HG02938 (cell line): Measurements from ENCODE around the gene BCL11A.

ENCODE experiments used
- ATAC-seq: cut with Tn5 transposase; IDR thresholded peaks from one replicate; pipeline ENCODE4 v1.9.1; 2021; ENCODE audit warnings: mild to moderate bottlenecking, moderate library complexity; ENCODE audit not compliant: unreplicated experiment

Gene BCL11A

GRCh38 chr2:60412620-60413019 lies 140.8 kb downstream of the BCL11A start:
- ATAC-seq: no peak

DNA sequence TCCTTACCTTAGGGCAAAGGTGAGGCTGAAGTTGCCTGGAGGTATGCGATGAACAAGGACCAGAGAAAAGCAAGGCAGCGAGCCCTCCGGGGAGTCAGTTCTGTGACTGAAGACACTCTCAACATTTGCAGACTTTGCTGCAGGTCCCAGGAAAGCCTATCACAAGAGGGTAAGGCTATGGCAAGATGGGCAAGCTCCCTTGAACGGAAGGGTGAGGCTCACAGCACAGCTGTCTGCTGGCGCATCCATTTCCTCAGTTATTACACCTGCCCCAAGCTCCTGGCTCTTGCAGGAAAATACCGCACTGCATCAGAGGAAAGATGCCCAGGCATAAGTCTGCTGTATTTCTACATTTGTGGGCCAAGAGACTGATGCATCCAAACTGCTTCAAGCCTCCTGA lies 141.4 kb downstream of the BCL11A start:
- no peak for ATAC-seq

DNA sequence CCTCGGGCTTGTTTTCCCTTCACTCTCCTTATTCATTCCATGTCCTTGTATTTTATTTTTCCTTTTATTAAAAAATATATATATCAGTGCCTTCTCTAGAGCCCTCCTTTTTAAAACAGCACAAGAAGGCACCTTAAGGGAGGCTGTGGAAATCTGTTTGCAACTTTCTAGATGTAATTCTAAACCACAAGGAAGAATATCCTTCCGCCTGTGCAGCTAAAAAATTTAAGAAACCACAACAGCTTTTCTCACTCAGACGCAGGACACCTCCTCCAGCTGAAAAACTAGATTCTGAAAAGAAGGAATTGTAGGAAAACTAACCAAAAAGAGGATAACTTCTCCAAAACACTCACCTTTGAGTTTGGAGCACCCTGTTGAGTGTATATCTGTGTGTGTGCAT lies 142.2 kb downstream of the BCL11A start:
- ATAC-seq: no peak

DNA sequence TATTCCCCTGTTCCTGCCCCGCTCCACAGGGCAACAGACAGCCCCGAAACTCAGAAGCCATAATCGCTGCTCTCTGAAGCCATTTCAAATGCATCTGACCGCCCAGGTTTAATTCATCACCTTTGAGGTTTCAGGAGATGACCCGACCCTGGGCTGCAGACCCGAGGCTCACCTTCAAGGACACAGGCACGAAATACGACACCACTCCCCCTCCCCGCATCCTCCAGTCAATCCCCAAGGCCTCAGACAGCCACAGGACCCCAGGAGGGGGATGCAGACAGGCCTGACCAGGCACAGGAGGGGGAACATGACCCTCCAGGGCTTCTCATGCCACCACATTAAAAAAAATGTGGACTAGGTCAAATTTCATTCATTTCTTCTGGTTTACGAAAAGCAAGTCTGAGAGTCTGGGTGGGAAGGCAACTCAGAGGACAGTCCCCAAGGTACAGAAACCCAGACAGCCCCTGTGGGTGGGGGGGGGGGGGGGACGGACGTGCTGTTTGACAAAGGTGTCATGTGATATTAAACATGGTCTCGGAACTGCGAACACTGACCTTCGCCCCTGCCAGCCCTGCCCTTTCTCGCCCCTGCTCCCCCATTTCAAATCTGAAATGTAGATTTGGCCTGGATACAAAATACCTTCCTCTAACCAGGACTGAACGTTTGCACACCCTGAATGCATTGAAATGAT lies 142.9 kb downstream of the BCL11A start:
- ATAC-seq: no peak

DNA sequence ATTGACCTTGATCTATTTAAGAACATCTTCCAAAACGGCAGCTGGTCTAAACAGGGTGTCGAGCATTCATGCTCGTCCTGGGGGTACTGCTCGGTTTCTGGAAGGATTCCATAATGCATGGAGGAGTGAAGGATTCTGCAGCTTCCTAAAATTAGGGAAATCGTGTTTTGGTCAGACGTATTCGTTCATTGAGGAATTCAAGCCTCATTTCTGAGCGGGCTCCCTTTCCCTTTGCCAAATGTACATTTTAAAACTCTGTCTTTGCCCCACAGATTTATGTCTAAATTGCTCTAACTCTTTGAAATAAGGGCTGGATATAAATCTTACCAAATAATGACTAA lies 144.0 kb downstream of the BCL11A start:
- no peak for ATAC-seq

DNA sequence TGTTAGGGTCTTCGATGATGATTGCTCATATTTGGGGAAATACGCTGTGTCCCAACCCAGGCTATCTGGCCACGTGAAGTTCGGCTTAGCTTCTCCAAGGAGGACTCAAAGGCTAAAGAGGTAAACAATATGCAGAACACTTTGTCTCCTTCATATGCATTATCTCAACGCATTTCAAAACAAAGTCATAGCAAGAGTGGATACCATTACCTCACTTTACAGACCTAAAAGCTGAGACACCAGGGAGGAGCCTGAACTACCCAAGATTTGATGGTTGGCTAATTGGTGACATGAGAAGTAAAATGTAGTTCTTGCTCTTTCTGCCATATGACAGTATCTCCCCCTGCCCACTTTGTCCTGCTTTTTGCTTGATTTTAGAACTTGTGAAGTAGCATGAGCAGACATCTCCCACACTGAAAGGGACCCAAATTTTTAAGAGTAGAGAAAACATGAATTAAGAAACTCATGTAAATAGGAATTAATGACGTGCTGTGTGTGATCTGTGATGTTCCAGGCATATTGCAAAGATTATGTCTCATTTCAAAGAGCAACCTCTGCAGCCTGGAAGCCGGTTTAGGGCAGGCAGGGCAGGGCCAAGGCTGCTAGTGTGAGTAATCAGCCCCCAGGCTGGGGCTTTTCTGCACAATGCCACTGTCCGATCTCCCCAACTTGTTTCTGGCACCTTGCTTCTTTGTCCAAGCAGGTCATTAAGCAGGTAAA lies 144.5 kb downstream of the BCL11A start:
- no peak for ATAC-seq

DNA sequence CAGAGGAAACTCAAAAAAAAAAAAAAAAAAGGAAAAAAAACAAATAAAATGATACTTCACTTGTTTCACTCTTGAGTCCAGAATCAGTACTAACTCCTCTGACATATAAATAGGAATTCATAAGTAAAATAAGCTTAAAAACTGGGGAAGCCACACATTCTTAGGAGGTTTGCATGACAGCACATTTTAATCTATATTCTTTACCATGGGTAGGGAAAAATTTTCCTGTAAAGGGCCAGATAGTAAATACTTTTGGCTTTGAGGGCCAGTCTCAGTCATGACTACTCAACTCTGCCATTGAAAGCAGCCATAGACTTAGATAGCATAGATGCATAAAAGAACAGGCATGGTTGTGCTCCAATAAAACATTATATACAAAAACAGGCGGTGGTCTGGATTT lies 145.2 kb downstream of the BCL11A start:
- no peak for ATAC-seq

GRCh38 chr2:60407398-60407797 lies 146.1 kb downstream of the BCL11A start:
- ATAC-seq: no peak

DNA sequence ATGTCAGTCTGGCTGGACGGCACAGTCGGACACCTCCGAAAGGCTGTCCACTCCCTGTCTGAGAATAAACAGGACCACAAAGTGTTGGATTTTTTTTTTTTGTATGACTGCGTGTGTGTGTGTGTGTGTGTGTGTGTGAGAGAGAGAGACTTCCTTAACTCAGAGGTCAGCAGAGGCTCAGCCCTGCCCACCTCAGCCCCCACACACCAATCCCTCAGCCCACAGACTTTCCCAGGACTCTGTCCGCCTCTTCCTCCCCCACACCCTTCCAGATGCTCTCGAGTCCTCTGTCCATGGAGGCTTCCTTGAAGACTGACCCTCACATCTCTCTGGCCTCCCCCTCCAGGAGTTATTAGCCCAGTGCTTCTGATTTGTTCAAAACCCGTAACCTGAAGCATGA lies 147.3 kb downstream of the BCL11A start:
- ATAC-seq: no peak

DNA sequence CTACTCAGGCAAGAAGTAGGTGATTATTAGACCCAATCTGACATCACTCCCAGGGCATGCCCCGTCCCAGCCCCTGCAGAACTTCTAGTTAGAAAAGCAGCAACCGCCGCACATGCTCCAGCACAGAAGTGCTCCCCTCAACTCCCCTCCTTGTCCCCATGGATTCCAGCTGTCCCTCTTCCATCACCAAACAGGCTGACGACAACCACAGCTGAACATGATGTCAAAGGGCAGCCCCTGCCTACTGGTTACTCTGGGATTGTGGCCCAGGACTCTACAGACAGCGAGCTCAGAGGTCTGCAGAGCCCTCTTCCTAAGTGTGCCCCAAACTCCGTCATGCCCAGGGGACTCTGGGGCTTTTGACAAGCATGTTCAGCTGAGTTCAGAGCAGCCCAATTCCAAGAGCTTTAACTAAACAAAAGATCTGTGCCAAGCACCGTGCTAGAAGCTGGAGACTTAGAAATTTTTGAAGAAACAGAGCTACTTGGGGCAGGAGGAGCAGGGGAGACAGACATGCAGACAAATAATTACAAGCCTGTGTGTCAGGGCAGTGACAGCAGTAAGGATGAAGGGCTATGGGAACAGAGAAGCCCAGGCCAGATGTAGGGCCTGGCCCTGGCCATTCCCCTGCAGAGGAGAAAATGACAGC lies 148.1 kb downstream of the BCL11A start:
- ATAC-seq: no peak
